Nephron progenitor cell (in vitro differentiated cells): Measurements from ENCODE around the gene EPOP.

ENCODE experiments used
- DNase-seq: peaks from one replicate; pipeline ENCODE4 v3.0.0; 2021
- H3K27ac Mint-ChIP-seq: 2 replicates; pipeline ENCODE4 v1.8.0; 2021; ENCODE audit warnings: mild to moderate bottlenecking, moderate library complexity, mixed read lengths
- H3K27me3 Mint-ChIP-seq: 2 replicates; pipeline ENCODE4 v1.8.0; 2021; ENCODE audit warnings: mild to moderate bottlenecking, low read depth, mixed read lengths; ENCODE audit not compliant: poor library complexity
- H3K36me3 Mint-ChIP-seq: 2 replicates; pipeline ENCODE4 v1.8.0; 2021; ENCODE audit warnings: low read depth, mixed read lengths
- H3K4me1 Mint-ChIP-seq: 2 replicates; pipeline ENCODE4 v1.8.0; 2021; ENCODE audit warnings: mixed read lengths
- H3K4me3 Mint-ChIP-seq: 2 replicates; pipeline ENCODE4 v1.8.0; 2021; ENCODE audit warnings: mild to moderate bottlenecking, moderate library complexity, mixed read lengths
- H3K9me3 Mint-ChIP-seq: 2 replicates; pipeline ENCODE4 v1.8.0; 2021; ENCODE audit warnings: mild to moderate bottlenecking, moderate library complexity, mixed read lengths
- CTCF ChIP-seq: fragments of 200-600 bp; sonication (generic); IDR thresholded peaks from 2 replicates; pipeline ENCODE4 v1.5.0; 2021; ENCODE audit warnings: antibody characterized with exemption

The EPOP gene

GRCh38 chr17:38717139-38717745 lies 42.5 kb upstream of the EPOP start:
- no peak for TF ChIP-seq CTCF
- Mint-ChIP-seq H3K4me1 (peaks cover 45% of the 10 kb centered on the region), H3K9me3 (no peaks in the 10 kb centered on the region), H3K27ac (no peak overlapping the region), H3K36me3 (peaks cover 41% of the 10 kb centered on the region), H3K27me3 (peaks cover 3% of the 10 kb centered on the region), H3K4me3 (no peak overlapping the region)
- no peak for DNase-seq

- DNase-seq: no peak
- Mint-ChIP-seq H3K27me3 (peaks cover 3% of the 10 kb centered on the region), H3K4me1 (peaks cover 50% of the 10 kb centered on the region), H3K4me3 (no peak overlapping the region), H3K9me3 (no peaks in the 10 kb centered on the region), H3K27ac (no peak overlapping the region), H3K36me3 (peaks cover 41% of the 10 kb centered on the region)
- no peak for TF ChIP-seq CTCF
Measured at GRCh38 chr17:38716368-38717005, 41.7 kb upstream of the EPOP start.

- Mint-ChIP-seq H3K36me3 (peaks cover 37% of the 10 kb centered on the region), H3K27ac (no peak overlapping the region), H3K9me3 (no peaks in the 10 kb centered on the region), H3K4me3 (no peak overlapping the region), H3K4me1 (peaks cover 50% of the 10 kb centered on the region), H3K27me3 (peaks cover 3% of the 10 kb centered on the region)
- DNase-seq: no peak
- no peak for TF ChIP-seq CTCF
Measured at GRCh38 chr17:38715216-38715943, 40.6 kb upstream of the EPOP start.

GRCh38 chr17:38713456-38714075 lies 38.8 kb upstream of the EPOP start:
- peaks cover 46% of the 10 kb centered on the region for H3K36me3 Mint-ChIP-seq
- TF ChIP-seq CTCF: no peak
- peaks cover 3% of the 10 kb centered on the region for H3K27me3 Mint-ChIP-seq
- no peak for DNase-seq
- H3K4me1 Mint-ChIP-seq: peaks cover 52% of the 10 kb centered on the region
- H3K9me3 Mint-ChIP-seq: no peaks in the 10 kb centered on the region
- H3K4me3 Mint-ChIP-seq: no peak overlapping the region
- no peak overlapping the region for H3K27ac Mint-ChIP-seq

- no peak for DNase-seq
- TF ChIP-seq CTCF: no peak
- no peak overlapping the region for H3K4me3 Mint-ChIP-seq
- peaks cover 41% of the 10 kb centered on the region for H3K36me3 Mint-ChIP-seq
- H3K27ac Mint-ChIP-seq: no peak overlapping the region
- H3K9me3 Mint-ChIP-seq: no peaks in the 10 kb centered on the region
- H3K27me3 Mint-ChIP-seq: peaks cover 3% of the 10 kb centered on the region
- H3K4me1 Mint-ChIP-seq: peaks cover 56% of the 10 kb centered on the region
Measured at GRCh38 chr17:38712593-38712992, 37.8 kb upstream of the EPOP start.
